OCI-LY7 (cell line): ENCODE data around the gene PELI2. TPM values are rescaled to one million over a fixed set of nuclear protein-coding genes. Genes with fewer than 3 reads are reported as not detected.

Experiments
- BruUV-seq: library from RNA; stranded (reverse); fragments of 400-500 nt; replicated peaks from 2 replicates; lab custom pipeline; 2021; lab: Mats Ljungman, UMichigan
- CTCF ChIA-PET: fragments of 300-600 bp; sonication (Branson Sonifier 250); formaldehyde crosslinking; loops from one replicate; lab custom pipeline; 2022; ENCODE audit warnings: antibody characterized with exemption; ENCODE audit not compliant: unreplicated experiment; lab: Charles Lee
- POLR2A ChIA-PET: fragments of 300-600 bp; sonication (Branson Sonifier 250); formaldehyde crosslinking; loops from one replicate; lab custom pipeline; 2022; ENCODE audit warnings: antibody characterized with exemption; lab: Charles Lee
- DNase-seq: peaks from one replicate; pipeline ENCODE4 v3.0.0-alpha.2; 2015; ENCODE audit warnings: low spot score
- H2AFZ ChIP-seq: fragments of 200-600 bp; sonication (generic), shearing (Covaris generic); 2 replicates; pipeline ENCODE4 v1.6.1; 2014; ENCODE audit warnings: mild to moderate bottlenecking, antibody characterized with exemption, low read length, moderate library complexity
- H3K27ac ChIP-seq: fragments of 200-600 bp; sonication (generic); 2 replicates; pipeline ENCODE4 v1.5.1; 2014; ENCODE audit warnings: mixed run types, low read depth, mild to moderate bottlenecking, moderate library complexity, low read length, inconsistent platforms; ENCODE audit not compliant: poor library complexity, severe bottlenecking
- H3K36me3 ChIP-seq: fragments of 200-600 bp; sonication (generic); 2 replicates; pipeline ENCODE4 v1.6.1; 2014; ENCODE audit warnings: mild to moderate bottlenecking, antibody characterized with exemption, low read length, moderate library complexity, mixed read lengths; ENCODE audit not compliant: insufficient read depth
- H3K4me1 ChIP-seq: fragments of 200-600 bp; sonication (generic); 2 replicates; pipeline ENCODE4 v1.5.1; 2014; ENCODE audit warnings: mild to moderate bottlenecking, low read length; ENCODE audit not compliant: insufficient read depth, poor library complexity, severe bottlenecking
- H3K4me2 ChIP-seq: fragments of 200-600 bp; sonication (generic); 2 replicates; pipeline ENCODE4 v1.6.1; 2014; ENCODE audit warnings: mild to moderate bottlenecking, low read length
- H3K4me3 ChIP-seq: fragments of 200-600 bp; sonication (generic); 2 replicates; pipeline ENCODE4 v1.5.1; 2014; ENCODE audit warnings: mild to moderate bottlenecking, low read depth, low read length; ENCODE audit not compliant: poor library complexity, severe bottlenecking
- H3K79me2 ChIP-seq: fragments of 200-600 bp; sonication (generic); 2 replicates; pipeline ENCODE4 v1.6.1; 2016; ENCODE audit warnings: low read depth, mild to moderate bottlenecking, low read length, moderate library complexity, mixed read lengths; ENCODE audit not compliant: insufficient read depth
- H3K9me2 ChIP-seq: fragments of 200-600 bp; sonication (generic); 2 replicates; pipeline ENCODE4 v1.6.1; 2016; ENCODE audit warnings: mild to moderate bottlenecking, low read length, mixed read lengths; ENCODE audit not compliant: insufficient read depth
- H3K9me3 ChIP-seq: fragments of 200-600 bp; sonication (generic); 2 replicates; pipeline ENCODE4 v1.6.1; 2014; ENCODE audit warnings: mild to moderate bottlenecking, mixed run types, low read length, mixed read lengths
- H4K20me1 ChIP-seq: fragments of 200-600 bp; sonication (generic); 2 replicates; pipeline ENCODE4 v1.6.1; 2014; ENCODE audit warnings: mild to moderate bottlenecking, antibody characterized with exemption, low read length, moderate library complexity, mixed read lengths; ENCODE audit not compliant: insufficient read depth
- EZH2phosphoT487 ChIP-seq: fragments of 200-600 bp; sonication (generic); IDR thresholded peaks from 2 replicates; pipeline ENCODE4 v1.6.1; 2018; ENCODE audit warnings: low read depth, borderline replicate concordance, mild to moderate bottlenecking, mixed run types, antibody characterized with exemption, low read length, moderate library complexity, mixed read lengths
- intact Hi-C: fragments of 100-400 bp; cut with micrococcal nuclease; formaldehyde crosslinking; loops from one replicate; pipeline ENCODE4 v1.10.0; 2022; ENCODE audit not compliant: unreplicated experiment
- total RNA-seq, 2 experiments: library from RNA; depleted of rRNA in 1 of 2; stranded (reverse); fragments of >200 nt in 1 of 2; shearing (Covaris generic) in 1 of 2; gene quantifications; 2 replicates each; pipeline ENCODE4 v1.2.3, GENCODE V29; 2014 to 2022
- TF ChIP-seq, protein P1 (sequence below): fragments of 200-600 bp; sonication (generic); conservative IDR thresholded peaks from 2 replicates; pipeline ENCODE4 v1.5.1; 2014; ENCODE audit warnings: mild to moderate bottlenecking, antibody characterized with exemption, low read length, moderate library complexity, mixed read lengths

PELI2 gene
- total RNA-seq, 2 experiments from 2014 or later, result 2.8 to 3.8 TPM

DNA sequence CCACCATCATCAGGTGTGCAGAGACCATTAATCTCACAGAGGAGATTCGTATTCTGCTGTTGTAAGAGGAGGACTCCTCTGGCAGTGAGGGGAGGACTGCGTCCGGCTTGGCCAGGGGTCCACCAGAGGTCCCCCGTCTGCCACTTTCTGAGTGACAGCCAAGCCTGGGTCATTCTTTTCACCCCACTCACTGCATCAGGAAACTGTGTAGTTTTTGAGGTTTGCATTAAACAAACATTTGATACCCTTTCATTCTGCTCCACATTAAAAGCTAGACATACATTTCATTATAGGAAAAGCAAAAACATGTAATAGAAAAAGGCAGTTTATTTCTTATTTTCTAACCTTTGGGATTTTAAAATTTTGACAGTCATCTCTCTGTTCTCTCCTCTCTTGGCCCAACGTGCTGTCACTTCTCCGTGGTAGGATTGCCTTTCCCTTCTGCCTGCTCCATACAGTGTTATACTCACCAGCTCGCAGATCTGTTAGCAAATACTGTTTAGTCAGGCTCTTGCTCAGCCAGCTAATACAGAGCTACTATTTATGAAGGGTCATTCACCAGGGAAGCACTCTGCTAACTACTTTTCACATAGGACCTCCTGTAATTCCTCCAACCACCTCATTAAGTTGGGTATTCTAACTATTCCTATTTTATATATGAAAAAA, 99.3 kb downstream of the PELI2 start:
- no peak for TF ChIP-seq EZH2phosphoT487
- TF ChIP-seq, protein P1, sequence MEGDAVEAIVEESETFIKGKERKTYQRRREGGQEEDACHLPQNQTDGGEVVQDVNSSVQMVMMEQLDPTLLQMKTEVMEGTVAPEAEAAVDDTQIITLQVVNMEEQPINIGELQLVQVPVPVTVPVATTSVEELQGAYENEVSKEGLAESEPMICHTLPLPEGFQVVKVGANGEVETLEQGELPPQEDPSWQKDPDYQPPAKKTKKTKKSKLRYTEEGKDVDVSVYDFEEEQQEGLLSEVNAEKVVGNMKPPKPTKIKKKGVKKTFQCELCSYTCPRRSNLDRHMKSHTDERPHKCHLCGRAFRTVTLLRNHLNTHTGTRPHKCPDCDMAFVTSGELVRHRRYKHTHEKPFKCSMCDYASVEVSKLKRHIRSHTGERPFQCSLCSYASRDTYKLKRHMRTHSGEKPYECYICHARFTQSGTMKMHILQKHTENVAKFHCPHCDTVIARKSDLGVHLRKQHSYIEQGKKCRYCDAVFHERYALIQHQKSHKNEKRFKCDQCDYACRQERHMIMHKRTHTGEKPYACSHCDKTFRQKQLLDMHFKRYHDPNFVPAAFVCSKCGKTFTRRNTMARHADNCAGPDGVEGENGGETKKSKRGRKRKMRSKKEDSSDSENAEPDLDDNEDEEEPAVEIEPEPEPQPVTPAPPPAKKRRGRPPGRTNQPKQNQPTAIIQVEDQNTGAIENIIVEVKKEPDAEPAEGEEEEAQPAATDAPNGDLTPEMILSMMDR, result no peak
- CTCF ChIA-PET, result no interaction called here
- no peak overlapping the region for H3K27ac ChIP-seq
- no peaks in the 10 kb centered on the region for H3K79me2 ChIP-seq
- H3K36me3 ChIP-seq, result no peaks in the 10 kb centered on the region
- DNase-seq, result no peak
- no TSS peak for BruUV-seq
- POLR2A ChIA-PET, result no interaction called here
- intact Hi-C loops, result no loop called here
- H3K9me3 ChIP-seq, result no peaks in the 10 kb centered on the region
- H2AFZ ChIP-seq, result no peak overlapping the region
- H4K20me1 ChIP-seq, result no peaks in the 10 kb centered on the region
- H3K4me2 ChIP-seq, result no peak overlapping the region
- H3K9me2 ChIP-seq, result no peaks in the 10 kb centered on the region
- H3K4me1 ChIP-seq, result peaks cover 4% of the 10 kb centered on the region
- no peak overlapping the region for H3K4me3 ChIP-seq

DNA sequence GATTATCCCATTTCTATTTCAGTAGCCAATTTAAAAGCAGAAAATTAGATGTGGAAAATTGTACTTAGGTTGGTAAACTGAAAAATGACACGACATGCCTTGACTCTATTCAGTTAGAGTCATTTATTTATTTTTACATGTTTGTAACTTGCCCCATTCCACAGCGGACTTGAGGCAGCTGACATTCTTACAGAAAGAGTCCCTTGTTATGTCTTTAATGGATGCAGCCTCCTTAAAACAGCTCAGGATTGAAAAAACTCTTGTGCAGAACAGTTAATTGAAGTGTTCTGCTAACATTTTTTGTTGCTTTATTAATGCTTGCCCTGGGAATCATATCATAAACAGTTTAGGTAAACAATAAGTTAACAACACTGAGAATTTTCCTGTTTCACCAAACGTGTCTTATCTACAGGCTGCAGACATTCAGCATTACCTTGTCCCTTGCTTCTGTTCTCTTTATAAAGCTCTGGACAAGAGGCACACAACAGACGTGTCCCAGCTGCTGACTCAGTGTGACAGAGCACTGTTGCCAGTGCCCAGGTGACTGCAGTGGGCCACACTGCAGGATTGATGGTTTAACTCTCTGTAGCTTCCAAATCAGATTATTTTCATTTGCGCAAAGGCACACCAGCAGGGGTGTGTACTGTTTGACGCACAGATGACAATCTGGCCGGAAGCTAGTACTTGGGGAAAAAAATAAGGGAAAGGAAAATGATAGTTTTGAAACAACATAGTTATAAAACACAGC, 101.6 kb downstream of the PELI2 start:
- no TSS peak for BruUV-seq
- CTCF ChIA-PET, result no interaction called here

More for the DNA sequence above, 101.6 kb downstream of the PELI2 start:
- Histone ChIP-seq H2AFZ (no peak overlapping the region), H3K9me3 (no peaks in the 10 kb centered on the region), H3K4me1 (peaks cover 4% of the 10 kb centered on the region), H3K36me3 (no peaks in the 10 kb centered on the region), H3K27ac (no peak overlapping the region), H3K4me3 (no peak overlapping the region), H3K9me2 (no peaks in the 10 kb centered on the region), H4K20me1 (no peaks in the 10 kb centered on the region), H3K79me2 (no peaks in the 10 kb centered on the region), H3K4me2 (no peak overlapping the region)
- intact Hi-C loops, result no loop called here
- POLR2A ChIA-PET, result interaction anchor here (0.9 kb wide), 1 partner anchor 75 kb away, joined by 3 read pairs; no protein-coding TSS in a partner anchor
- TF ChIP-seq EZH2phosphoT487, result no peak
- TF ChIP-seq, protein P1, result no peak
- no peak for DNase-seq
